ENCODE results near the gene PSMC5. TPM values are rescaled to one million over a fixed set of nuclear protein-coding genes. Genes with fewer than 3 reads are reported as not detected.

PSMC5 gene
- total and polyA plus RNA-seq, 7 donors = 147 to 380 (median 224) TPM

DNA sequence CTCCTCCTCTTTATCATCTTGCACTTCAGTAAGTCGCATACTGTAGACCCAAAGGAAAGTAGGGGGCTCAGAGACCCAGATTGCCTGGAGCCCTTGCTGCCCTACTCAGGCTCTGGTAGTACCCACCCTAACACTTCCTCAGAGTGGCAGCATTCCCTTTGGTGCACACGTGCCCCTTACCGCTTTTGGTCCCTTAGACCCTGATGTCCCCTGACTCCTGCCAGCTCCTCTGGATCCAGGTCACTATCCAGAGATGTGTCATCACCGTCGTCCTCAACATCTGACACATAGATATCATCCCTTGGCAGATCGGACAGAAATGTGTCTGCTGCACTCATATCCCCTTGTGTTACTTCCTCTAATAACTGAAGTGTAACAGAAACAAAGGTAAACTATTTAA, 5.4 kb upstream of the PSMC5 start:
- Histone ChIP-seq H3K9me3 (no peaks in the 10 kb centered on the region), H3K27me3 (ENCODE audit: insufficient read depth in 3 of 3, low read length in 2 of 3) (no peaks in the 10 kb centered on the region), H3K36me3 (ENCODE audit: insufficient read depth in 1 of 2, low read depth in 1 of 2) (peaks cover 24 to 93% of the 10 kb centered on the region in 2 donors), H3K4me3 (no peak overlapping the region), H3K27ac (peak overlapping the region; percentile 39), H3K4me1 (peaks cover 13% of the 10 kb centered on the region)
- DNase-seq (no peak), ATAC-seq (peak; percentile 26 to 70 (median 66))
- intact Hi-C loops (cut with DNase I) = loop anchor here in 1 of 2 donors (5.0 kb wide), 1 partner anchor 45 kb away; no protein-coding TSS in a partner anchor
- whole genome bisulfite sequencing, 3 donors = 39 to 64% (median 44%) methylated on average over 6 of the region's 6 CpGs
- TF ChIP-seq CTCF (IDR thresholded peaks at IDR 0.05) = no peak

DNA sequence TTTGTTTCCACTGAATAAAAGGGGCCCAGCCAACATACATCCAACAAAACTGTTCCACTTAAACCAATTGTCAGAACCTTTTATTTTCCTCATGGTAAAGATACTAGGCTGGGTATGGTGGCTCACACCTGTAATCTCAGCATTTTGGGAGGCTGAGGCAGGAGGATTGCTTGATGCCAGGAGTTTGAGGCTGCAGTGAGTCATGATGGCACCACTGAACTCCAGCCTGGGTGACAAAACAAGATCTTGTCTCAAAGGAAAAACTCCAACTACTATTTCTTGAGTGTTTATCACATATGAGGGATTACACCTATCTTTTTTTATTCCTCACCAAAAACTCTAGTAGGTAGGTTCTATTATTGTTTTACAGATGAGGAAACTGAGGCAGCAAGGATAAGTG, 4.7 kb upstream of the PSMC5 start:
- no peaks in the 10 kb centered on the region for H3K9me3 ChIP-seq
- H3K27me3 ChIP-seq (ENCODE audit: insufficient read depth in 3 of 3, low read length in 2 of 3) = no peaks in the 10 kb centered on the region
- H3K27ac ChIP-seq = peak overlapping the region; percentile 39
- no peak overlapping the region for H3K4me3 ChIP-seq
- intact Hi-C loops (cut with DNase I) = loop anchor here in 1 of 2 donors (5.0 kb wide), 1 partner anchor 45 kb away; no protein-coding TSS in a partner anchor
- H3K4me1 ChIP-seq = peaks cover 13% of the 10 kb centered on the region
- DNase-seq (no peak), ATAC-seq (no peak)
- no peak for TF ChIP-seq CTCF (IDR thresholded peaks at IDR 0.05)
- peaks cover 21 to 86% of the 10 kb centered on the region in 2 donors for H3K36me3 ChIP-seq (ENCODE audit: insufficient read depth in 1 of 2, low read depth in 1 of 2)

DNA sequence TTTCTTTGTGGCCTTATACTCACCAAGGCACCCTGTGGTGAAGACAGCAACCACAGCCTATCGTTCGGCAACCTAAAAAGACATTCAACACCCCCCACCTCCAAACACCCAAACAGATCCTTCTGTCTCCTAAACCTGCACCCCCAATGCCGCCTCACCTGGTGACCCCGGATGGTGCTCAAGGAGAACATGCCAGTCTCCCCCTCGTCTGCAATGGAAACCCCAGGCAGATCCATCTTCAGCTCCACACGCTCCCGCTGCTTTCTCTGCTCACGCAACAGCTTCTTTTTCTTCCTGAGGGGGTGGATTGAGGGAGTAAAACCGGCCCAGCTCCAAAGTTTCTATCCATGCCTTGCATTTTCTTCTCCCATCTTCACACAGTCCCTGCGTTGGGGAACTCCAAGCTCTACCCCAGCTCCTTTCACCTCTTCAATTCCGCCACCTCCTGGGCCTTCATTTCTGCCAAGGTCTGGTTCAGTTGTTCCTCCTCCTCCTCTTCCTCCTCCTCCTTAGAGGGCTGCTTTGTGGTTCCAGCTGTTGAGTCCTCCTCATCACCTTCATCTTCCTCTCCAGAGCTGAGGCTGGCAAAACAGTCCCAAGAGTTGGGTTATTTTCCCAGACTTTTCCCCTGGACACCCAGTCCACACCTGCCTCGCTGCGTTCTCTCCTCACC, 3.4 kb upstream of the PSMC5 start:
- Histone ChIP-seq H3K36me3 (ENCODE audit: insufficient read depth in 1 of 2, low read depth in 1 of 2) (peaks cover 15 to 79% of the 10 kb centered on the region in 2 donors), H3K27me3 (ENCODE audit: insufficient read depth in 3 of 3, low read length in 2 of 3) (no peaks in the 10 kb centered on the region), H3K4me3 (no peak overlapping the region), H3K9me3 (no peaks in the 10 kb centered on the region), H3K27ac (no peak overlapping the region), H3K4me1 (peaks cover 21% of the 10 kb centered on the region)
- no peak for ATAC-seq
- TF ChIP-seq CTCF (IDR thresholded peaks at IDR 0.05) = no peak
- intact Hi-C loops (cut with DNase I) = loop anchor here in 1 of 2 donors (5.0 kb wide), 1 partner anchor 46 kb away; no protein-coding TSS in a partner anchor
- DNase-seq = no peak
- WGBS, 3 donors = 88 to 92% (median 91%) methylated on average over 13 of the region's 13 CpGs

- DNase-seq (no peak), ATAC-seq (no peak)
- Histone ChIP-seq H3K27me3 (ENCODE audit: insufficient read depth in 3 of 3, low read length in 2 of 3) (no peaks in the 10 kb centered on the region), H3K4me1 (peaks cover 27% of the 10 kb centered on the region), H3K9me3 (no peaks in the 10 kb centered on the region), H3K27ac (no peak overlapping the region), H3K36me3 (ENCODE audit: insufficient read depth in 1 of 2, low read depth in 1 of 2) (peaks cover 15 to 79% of the 10 kb centered on the region in 2 donors), H3K4me3 (no peak overlapping the region)
- TF ChIP-seq CTCF (IDR thresholded peaks at IDR 0.05) = no peak
- WGBS, 3 donors = 88 to 93% (median 91%) methylated on average over 9 of the region's 9 CpGs
- intact Hi-C loops (cut with DNase I) = loop anchor here in 1 of 2 donors (5.0 kb wide), 1 partner anchor 47 kb away; no protein-coding TSS in a partner anchor
Measured at GRCh38 chr17:63824362-63824761, 2.9 kb upstream of the PSMC5 start.

All from psoas muscle (tissue), 8 donors.